SK-N-SH treated with all-trans-retinoic acid at 6 μM for 48 hours (cell line): ENCODE results near the gene ZNF217.
"Not testable (repeated sequence)": the region's sequence is repeated elsewhere in the genome, so short reads cannot be mapped to it uniquely, and the experiment has no call there.

ENCODE experiments used
- ATAC-seq: fragments of 200-7000 bp; cut with Tn5 transposase; 3 replicates; pipeline ENCODE4 v1.9.1; 2020; ENCODE audit warnings: mild to moderate bottlenecking, moderate library complexity
- ARNTL ChIP-seq: fragments of 450-650 bp; formaldehyde crosslinking; IDR thresholded peaks from 2 replicates; pipeline ENCODE4 v1.5.0; 2020; ENCODE audit warnings: low read depth, mild to moderate bottlenecking, moderate library complexity, borderline replicate concordance
- CSDC2 ChIP-seq: fragments of 250-450 bp; sonication (Bioruptor Pico); IDR thresholded peaks from 2 replicates; pipeline ENCODE4 v1.5.0; 2020; ENCODE audit warnings: mild to moderate bottlenecking, moderate library complexity
- CSRNP3 ChIP-seq: fragments of 250-450 bp; sonication (Bioruptor Pico); IDR thresholded peaks from 2 replicates; pipeline ENCODE4 v1.5.1; 2021; ENCODE audit warnings: mild to moderate bottlenecking, moderate library complexity
- ISL1 ChIP-seq: fragments of 250-450 bp; sonication (Bioruptor Pico); IDR thresholded peaks from 2 replicates; pipeline ENCODE4 v2.1.2; 2022; ENCODE audit warnings: mild to moderate bottlenecking, moderate library complexity
- PATZ1 ChIP-seq: fragments of 250-450 bp; sonication (Bioruptor Pico); IDR thresholded peaks from 2 replicates; pipeline ENCODE4 v1.8.0; 2020; ENCODE audit warnings: mild to moderate bottlenecking, moderate library complexity, borderline replicate concordance
- TCF4 ChIP-seq: fragments of 250-450 bp; sonication (Bioruptor Pico); IDR thresholded peaks from 2 replicates; pipeline ENCODE4 v1.8.0; 2021; ENCODE audit warnings: mild to moderate bottlenecking, moderate library complexity, borderline replicate concordance
- ZFP30 ChIP-seq: fragments of 450-650 bp; formaldehyde crosslinking; IDR thresholded peaks from 2 replicates; pipeline ENCODE4 v1.5.0; 2022; ENCODE audit warnings: mild to moderate bottlenecking, moderate library complexity
- ZNF565 ChIP-seq: fragments of 450-650 bp; formaldehyde crosslinking; conservative IDR thresholded peaks from 2 replicates; pipeline ENCODE4 v1.5.0; 2020; ENCODE audit warnings: low read depth, mild to moderate bottlenecking, moderate library complexity

ZNF217 gene

GRCh38 chr20:53592992-53593465 lies 610 bp downstream of the ZNF217 start:
- ATAC-seq, result peak; percentile 2
- TF ChIP-seq PATZ1 (CRISPR knock-in tag), result peak; percentile 28; the same call in 1 of the 2 replicates
- TF ChIP-seq ZNF565 (CRISPR knock-in tag), result no peak
- no peak for TF ChIP-seq CSDC2 (CRISPR knock-in tag)
- no peak for TF ChIP-seq CSRNP3 (CRISPR knock-in tag)
- TF ChIP-seq ARNTL (CRISPR knock-in tag), result no peak
- TF ChIP-seq, all 23 proteins: peak for 1

- peak; percentile 40 for ATAC-seq
Observed at GRCh38 chr20:53592454-53592991, 1.1 kb downstream of the ZNF217 start.

GRCh38 chr20:53591941-53592441 lies 1.6 kb downstream of the ZNF217 start:
- ATAC-seq, result not testable (repeated sequence)

GRCh38 chr20:53591206-53591741 lies 2.4 kb downstream of the ZNF217 start:
- ATAC-seq, result not testable (repeated sequence)

- ATAC-seq, result not testable (repeated sequence)
Observed at GRCh38 chr20:53590608-53591007, 3.0 kb downstream of the ZNF217 start.

GRCh38 chr20:53590122-53590521 lies 3.5 kb downstream of the ZNF217 start:
- ATAC-seq, result not testable (repeated sequence)

- TF ChIP-seq ISL1 (CRISPR knock-in tag), result 0 out of 2 replicates have a peak, but pooled peaks have one; percentile 9
- not testable (repeated sequence) for ATAC-seq
Observed at GRCh38 chr20:53589321-53590065, 4.1 kb downstream of the ZNF217 start.

- ATAC-seq, result not testable (repeated sequence)
Observed at GRCh38 chr20:53587157-53587703, 6.4 kb downstream of the ZNF217 start.

GRCh38 chr20:53586640-53587039 lies 7.0 kb downstream of the ZNF217 start:
- TF ChIP-seq ZFP30 (CRISPR knock-in tag) (no peak), TCF4 (no peak), CSDC2 (CRISPR knock-in tag) (peak; percentile 46; the same call in 1 of the 2 replicates)
- TF ChIP-seq, all 23 proteins: peak for 1
- no peak for ATAC-seq

- not testable (repeated sequence) for ATAC-seq
Observed at GRCh38 chr20:53585910-53586309, 7.7 kb downstream of the ZNF217 start.

GRCh38 chr20:53585004-53585569 lies 8.6 kb downstream of the ZNF217 start:
- not testable (repeated sequence) for ATAC-seq

- ATAC-seq, result not testable (repeated sequence)
Observed at GRCh38 chr20:53584550-53584913, 9.1 kb downstream of the ZNF217 start.

- peak; percentile 35 for ATAC-seq
Observed at GRCh38 chr20:53583660-53584549, 9.7 kb downstream of the ZNF217 start.
